ENCODE measurements around the gene RNF38.

DNA sequence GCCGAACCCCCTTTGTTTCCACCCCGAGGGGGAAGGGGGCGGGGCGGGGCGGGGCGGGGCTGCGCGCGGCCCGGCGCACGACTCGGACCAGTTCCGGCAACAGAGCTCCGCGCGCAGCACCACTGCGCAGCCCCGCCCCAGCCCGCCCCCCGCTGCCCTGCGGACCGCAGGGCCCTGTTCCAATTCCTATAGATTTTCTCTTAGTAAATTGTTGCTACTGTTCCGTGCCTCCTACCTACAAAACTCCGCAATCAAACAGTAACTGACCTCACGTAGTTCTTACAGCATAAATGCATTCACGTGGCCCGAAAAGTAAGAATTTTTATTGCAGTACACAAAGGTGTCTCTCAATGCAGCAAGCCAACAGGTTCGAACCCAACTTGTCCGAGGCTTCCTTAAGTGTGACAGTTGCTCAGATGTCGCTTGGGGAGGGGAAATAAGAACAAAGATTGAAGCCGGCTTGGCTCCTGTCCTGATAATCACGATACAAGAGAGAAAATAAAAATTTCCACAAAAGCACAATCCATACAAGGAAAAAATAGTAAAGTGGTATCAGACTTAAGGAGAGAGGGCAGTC is 1.2 kb upstream of the RNF38 start:
- TF ChIP-seq, protein P1, sequence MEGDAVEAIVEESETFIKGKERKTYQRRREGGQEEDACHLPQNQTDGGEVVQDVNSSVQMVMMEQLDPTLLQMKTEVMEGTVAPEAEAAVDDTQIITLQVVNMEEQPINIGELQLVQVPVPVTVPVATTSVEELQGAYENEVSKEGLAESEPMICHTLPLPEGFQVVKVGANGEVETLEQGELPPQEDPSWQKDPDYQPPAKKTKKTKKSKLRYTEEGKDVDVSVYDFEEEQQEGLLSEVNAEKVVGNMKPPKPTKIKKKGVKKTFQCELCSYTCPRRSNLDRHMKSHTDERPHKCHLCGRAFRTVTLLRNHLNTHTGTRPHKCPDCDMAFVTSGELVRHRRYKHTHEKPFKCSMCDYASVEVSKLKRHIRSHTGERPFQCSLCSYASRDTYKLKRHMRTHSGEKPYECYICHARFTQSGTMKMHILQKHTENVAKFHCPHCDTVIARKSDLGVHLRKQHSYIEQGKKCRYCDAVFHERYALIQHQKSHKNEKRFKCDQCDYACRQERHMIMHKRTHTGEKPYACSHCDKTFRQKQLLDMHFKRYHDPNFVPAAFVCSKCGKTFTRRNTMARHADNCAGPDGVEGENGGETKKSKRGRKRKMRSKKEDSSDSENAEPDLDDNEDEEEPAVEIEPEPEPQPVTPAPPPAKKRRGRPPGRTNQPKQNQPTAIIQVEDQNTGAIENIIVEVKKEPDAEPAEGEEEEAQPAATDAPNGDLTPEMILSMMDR (IDR thresholded peaks at IDR 0.05), result no peak
- TF ChIP-seq POLR2A (IDR thresholded peaks at IDR 0.05), result no peak
